Measurements from ENCODE around the gene MXRA8. TPM values are rescaled to one million over a fixed set of nuclear protein-coding genes. Genes with fewer than 3 reads are reported as not detected.

Gene MXRA8
- total and polyA plus RNA-seq, 9 of the 15 experiments (the other 6 are each of a cell fraction or from before 2014, with no cell fraction given): 0.66 to 11.3 (median 6.3) TPM

- POLR2A ChIA-PET: interaction anchor here (0.6 to 1.7 kb wide), 13 partner anchors 8 to 356 kb away, joined by 3 to 8 read pairs (median 3); partner anchors contain the start of gene AURKAIP1
- H3K9me3 ChIP-seq (replicated peaks; ENCODE audit: control insufficient read depth, insufficient read depth, low read depth, low read length): no peaks in the 10 kb centered on the region
- H3K79me2 ChIP-seq (ENCODE audit: control insufficient read depth, insufficient read depth, low read length): peaks cover 84% of the 10 kb centered on the region
- in situ Hi-C loops (cut with MboI) (no loop called here), intact Hi-C loops (cut with micrococcal nuclease) (no loop called here)
- CTCF ChIA-PET (ENCODE audit: low intra/inter-chr PET ratio): interaction anchor here (1.1 kb wide), 1 partner anchor 50 kb away, joined by 3 read pairs; no protein-coding TSS in a partner anchor
- WGBS (ENCODE audit: insufficient coverage, low coverage, missing lambda C conversion rate): 68% methylated on average over 20 of the region's 20 CpGs
- H3K4me1 ChIP-seq (replicated peaks in 1 of 2; ENCODE audit: control insufficient read depth in 2 of 2, insufficient read depth in 2 of 2, low read length in 2 of 2): peaks cover 28 to 68% of the 10 kb centered on the region in 2 experiments
- no peaks in the 10 kb centered on the region for H3K27me3 ChIP-seq (ENCODE audit: control insufficient read depth in 2 of 2, insufficient read depth in 2 of 2, low read length in 2 of 2)
- FAIRE-seq: peak; percentile 80
- H3K9ac ChIP-seq (ENCODE audit: insufficient read depth in 1 of 2, low read depth in 2 of 2, low read length in 2 of 2): peak overlapping the region in 1 of 2 experiments; percentile 61; a peak in 2 of 4 replicates
- no peak overlapping the region for H3K4me3 ChIP-seq
- H2AFZ ChIP-seq (ENCODE audit: low read depth, low read length): no peak overlapping the region
- H3K9me1 ChIP-seq (ENCODE audit: control insufficient read depth, insufficient read depth, low read length): peaks cover 8% of the 10 kb centered on the region
- no TSS peak for BruUV-seq (replicated peaks)
- peaks cover 14% of the 10 kb centered on the region for H4K20me1 ChIP-seq (replicated peaks; ENCODE audit: control insufficient read depth, insufficient read depth, low read length)
- peak overlapping the region; percentile 24; the same call in 1 of the 3 replicates for H3K27ac ChIP-seq (ENCODE audit: extremely low read depth, low read depth, low read length)
- DNase-seq (ENCODE audit: extremely low read depth in 1 of 4, low spot score in 3 of 4): peak in 3 of 4 experiments; percentile 47 to 82 (median 60)
- no peak overlapping the region for H3K4me2 ChIP-seq (ENCODE audit: insufficient read depth, low read length)
- H3K36me3 ChIP-seq (ENCODE audit: control insufficient read depth, insufficient read depth, low read length): peaks cover 78% of the 10 kb centered on the region
- ATAC-seq: peak; percentile 6; the same call in 2 of the 3 replicates
- TF ChIP-seq SUPT5H (IDR thresholded peaks at IDR 0.05): peak; percentile 47; the same call in 1 of the 2 replicates
- TF ChIP-seq SMC3 (conservative IDR thresholded peaks at IDR 0.05; ENCODE audit: insufficient read depth, low read depth, low read length): peak; percentile 29; the same call in 1 of the 2 replicates
- 0 out of 2 replicates have a peak, but pooled peaks have one; percentile 9 for TF ChIP-seq MEF2D (tag; conservative IDR thresholded peaks at IDR 0.05; ENCODE audit: low read depth)
- 0 out of 2 replicates have a peak, but pooled peaks have one; percentile 1 for TF ChIP-seq THRB (CRISPR knock-in tag; conservative IDR thresholded peaks at IDR 0.05)
- 0 out of 2 replicates have a peak, but pooled peaks have one; percentile 26 for TF ChIP-seq SMAD4 (CRISPR knock-in tag; conservative IDR thresholded peaks at IDR 0.05)
- 0 out of 4 replicates have a peak, but pooled peaks of 1 of the 2 experiments have one; percentile 27 for TF ChIP-seq ZMIZ1 (IDR thresholded peaks at IDR 0.05; ENCODE audit: low read depth in 2 of 2, low read length in 2 of 2)
- peak; percentile 36; the same call in 1 of the 2 replicates for TF ChIP-seq CXXC5 (CRISPR knock-in tag; IDR thresholded peaks at IDR 0.05)
- TF ChIP-seq ZBTB7A (IDR thresholded peaks at IDR 0.05; ENCODE audit: borderline replicate concordance, control insufficient read depth, low read depth, low read length): no peak
- TF ChIP-seq TEAD1 (CRISPR knock-in tag; IDR thresholded peaks at IDR 0.05): 0 out of 4 replicates have a peak, but pooled peaks of 1 of the 2 experiments have one; percentile 3
- no peak for TF ChIP-seq ZNF740 (CRISPR knock-in tag; IDR thresholded peaks at IDR 0.05)
- TF ChIP-seq ZNF740 (tag; IDR thresholded peaks at IDR 0.05): no peak
- TF ChIP-seq RFX5 (IDR thresholded peaks at IDR 0.05; ENCODE audit: low read depth, low read length): no peak
- TF ChIP-seq TRIM24 (IDR thresholded peaks at IDR 0.05): peak; percentile 17 to 51; a peak in 1 of 4 replicates
- TF ChIP-seq PHTF2 (CRISPR knock-in tag; IDR thresholded peaks at IDR 0.05): no peak
Measured at GRCh38 chr1:1402072-1402900, 43.9 kb upstream of the MXRA8 start.
